DMS153 (cell line): ENCODE measurements around the gene PER1.

ENCODE experiments used
- DNase-seq: peaks from one replicate; lab custom pipeline; 2025; lab: John Stamatoyannopoulos, UW

Gene PER1

DNA sequence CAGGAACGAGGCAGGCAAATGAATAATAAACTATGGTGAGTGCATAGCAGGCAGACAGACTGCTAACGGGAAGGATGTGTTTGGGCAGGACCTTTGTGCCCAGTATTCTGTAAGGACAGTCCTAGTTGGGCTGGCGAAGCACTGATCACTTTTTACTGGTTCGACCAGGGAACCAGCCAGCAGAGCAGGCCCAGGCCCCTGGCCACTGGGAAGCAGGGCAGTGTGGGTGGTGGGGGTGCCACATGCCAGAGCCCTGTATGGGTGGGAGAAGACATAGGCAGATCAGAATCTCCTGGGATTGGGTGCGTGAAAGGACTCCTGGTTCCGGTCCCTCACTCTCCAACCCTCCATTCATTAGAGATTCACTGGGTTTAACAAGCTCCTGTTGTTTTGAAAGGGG lies 14.5 kb upstream of the PER1 start:
- DNase-seq, result no peak

DNA sequence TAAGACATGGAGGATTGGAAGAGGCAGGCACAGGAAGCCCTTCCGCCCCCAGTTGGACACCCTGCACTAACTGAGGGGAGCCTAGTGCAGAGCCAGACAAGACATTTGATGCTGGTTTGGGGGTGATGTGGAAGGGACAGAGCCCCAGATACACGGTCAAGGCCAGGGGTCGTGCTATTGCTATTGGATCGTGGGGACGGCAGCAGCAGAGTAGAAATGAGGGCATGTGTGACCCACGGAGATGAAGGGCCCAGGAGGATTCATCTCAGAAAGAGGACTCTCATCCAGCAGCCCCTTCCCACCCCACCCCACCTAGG lies 12.6 kb upstream of the PER1 start:
- DNase-seq, result no peak

DNA sequence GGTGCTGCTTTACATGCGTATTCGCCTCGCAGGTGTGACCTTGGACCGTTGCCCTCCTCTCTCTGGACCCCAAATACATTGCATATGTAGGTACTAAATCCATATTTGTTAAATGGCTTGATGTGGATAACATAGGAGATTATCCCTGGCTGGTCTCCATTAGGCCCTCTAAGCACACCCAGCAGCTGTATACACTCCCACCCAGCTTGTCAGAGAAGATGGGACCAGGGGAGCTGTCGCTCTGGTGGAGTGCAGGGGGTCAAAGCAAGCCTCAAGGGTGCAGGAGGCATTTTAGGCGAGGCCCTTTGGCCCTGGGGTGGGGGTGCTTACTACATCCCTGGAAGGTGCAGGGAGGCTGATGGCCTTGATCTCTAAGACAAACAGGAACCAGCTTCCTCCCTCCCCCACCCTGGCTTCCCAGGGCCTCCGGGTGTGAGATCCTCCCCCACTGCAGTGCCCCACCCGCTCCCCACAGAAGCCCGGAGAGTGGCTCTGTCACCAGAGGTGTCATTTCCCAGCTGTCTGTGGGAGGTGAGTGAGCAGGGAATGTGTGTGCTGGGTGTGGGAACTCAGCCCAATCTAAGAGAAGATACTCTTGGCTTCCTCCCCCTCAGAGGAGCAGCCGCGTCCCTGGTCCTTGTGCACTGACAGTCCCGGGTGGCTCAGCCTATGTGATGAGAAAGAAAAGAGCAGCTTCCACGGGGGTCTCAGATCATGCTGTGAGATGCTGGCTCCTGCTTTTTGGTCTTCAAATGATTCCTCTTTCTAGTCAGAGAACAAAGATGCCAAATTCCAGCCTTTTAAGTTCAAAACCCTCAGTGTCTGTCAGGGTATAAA lies 12.0 kb upstream of the PER1 start:
- DNase-seq, result no peak

DNA sequence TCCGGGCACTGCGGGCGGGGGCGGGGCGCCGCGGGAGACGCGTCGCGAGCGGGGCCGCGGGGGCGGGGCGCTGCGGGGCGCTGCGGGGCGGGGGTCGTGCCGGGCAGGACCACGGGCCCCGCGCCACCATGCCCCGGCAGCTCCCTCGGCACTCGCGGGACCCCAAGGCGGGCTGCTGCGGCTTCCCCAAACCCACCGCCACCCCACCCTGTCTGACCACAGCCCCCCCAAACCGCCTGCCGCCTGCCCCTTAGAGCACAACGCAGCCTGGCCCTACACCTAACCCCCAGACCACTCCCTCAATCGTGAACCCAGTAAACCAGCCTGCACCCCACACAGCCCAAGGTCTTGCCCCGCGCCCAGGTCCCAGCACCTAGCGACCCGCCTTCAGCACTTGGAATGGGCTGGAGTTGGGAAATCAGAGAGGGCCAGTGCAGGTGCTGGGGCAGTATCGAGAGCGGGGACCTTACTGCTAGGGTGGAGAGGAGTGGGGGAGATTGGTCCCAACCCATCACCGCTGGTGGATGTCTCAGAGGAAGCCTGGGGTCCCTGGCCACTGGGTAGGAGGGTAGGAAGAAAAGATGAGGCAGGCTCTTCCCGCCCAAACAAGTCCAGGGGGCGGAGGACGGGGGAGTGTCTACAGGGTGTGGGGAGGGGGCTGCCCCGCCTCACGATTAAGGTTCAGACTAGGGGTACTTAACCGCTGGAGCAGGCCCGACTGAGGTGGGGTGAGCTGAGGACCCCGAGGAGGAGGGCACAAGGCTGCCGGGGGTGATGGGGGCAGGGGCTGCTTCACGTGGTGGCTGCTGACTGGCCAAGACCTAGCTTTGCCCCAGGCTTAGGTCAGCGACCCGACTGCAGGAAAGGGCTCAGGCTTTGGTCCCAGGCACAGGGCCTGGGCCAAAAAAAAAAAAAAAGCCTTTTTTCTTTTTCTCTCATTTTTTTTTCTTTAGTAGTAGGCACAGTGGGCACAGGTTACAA lies 11.1 kb upstream of the PER1 start:
- no peak for DNase-seq

DNA sequence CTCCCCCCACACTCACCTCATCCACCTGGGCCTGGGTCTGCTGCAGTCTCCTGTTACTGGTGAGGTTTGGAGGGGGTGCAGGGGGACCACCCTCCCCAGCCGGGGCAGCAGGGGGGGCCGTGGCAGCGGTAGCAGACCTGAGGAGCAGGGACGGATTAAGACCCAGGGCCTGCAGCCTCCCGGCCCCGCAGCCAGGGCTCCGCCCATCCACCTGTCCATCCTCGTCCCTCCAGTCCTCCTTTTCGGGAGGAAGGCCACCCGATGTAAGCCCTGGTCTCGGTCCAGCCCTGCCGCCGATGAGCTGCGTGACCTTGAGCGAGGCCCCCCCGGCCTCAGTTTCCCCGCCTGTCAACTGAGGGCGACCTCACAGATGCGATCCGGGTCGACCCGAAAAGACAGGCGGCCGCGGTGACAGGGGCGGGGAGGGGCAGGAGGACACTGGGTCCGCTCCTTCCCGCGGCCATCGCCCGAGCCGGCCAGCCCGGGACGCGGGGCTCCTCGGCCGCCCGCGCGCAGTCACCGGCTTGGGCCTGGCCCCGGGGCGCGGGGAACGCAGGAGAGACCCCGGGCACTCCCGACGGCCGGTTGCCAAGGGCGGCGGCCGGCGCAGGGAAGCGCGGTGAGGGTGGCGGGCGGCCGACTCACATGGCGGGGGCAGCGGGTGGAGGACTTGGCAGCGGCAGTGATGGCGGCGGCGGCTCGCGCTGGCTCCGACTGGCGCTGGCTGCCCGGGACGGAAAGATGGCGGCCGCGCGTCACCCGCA lies 10.2 kb upstream of the PER1 start, which contains the start of gene VAMP2:
Gene VAMP2 (minus strand): TSS at position 716 of the 764 bp plus-strand sequence. CDS start 69 bp downstream, at position 647.
- no peak for DNase-seq

DNA sequence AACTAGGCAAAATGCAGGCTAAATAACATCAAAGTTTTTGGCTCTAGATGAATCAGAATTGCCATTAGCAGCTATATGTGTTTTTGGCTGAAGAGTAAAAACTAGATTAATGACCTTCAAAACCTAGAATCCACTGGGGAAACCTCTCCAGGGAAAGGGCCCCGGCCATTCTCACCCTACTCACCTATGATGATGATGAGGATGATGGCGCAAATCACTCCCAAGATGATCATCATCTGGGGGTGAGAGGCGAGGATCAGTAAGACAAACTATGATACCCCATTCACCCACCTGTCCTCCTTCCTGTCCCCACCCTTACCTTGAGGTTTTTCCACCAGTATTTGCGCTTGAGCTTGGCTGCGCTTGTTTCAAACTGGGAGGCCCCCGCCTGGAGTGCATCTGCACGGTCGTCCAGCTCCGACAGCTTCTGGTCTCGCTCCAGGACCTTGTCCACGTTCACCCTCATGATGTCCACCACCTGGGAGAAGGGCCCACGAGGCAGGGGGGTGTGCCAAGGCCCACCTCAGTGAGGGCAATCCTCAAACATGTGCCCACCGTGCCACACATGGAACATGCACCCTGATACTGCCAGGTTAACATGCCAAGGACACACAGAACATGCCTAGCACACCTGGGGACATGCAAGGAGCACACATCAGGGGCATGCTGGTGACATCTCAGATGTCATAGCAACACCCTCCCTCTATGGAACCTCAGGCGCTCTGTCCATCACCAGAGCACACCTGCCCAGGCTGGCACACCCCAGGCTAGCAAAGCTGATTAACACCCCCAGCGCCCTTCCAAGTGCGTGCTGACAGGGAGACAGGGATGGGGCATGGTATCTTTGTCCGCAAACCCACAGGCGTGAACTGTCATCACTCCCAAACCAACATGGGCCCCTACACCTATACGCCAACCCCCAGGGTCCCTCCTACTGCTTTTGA lies 9.4 kb upstream of the PER1 start:
- DNase-seq, result no peak

DNA sequence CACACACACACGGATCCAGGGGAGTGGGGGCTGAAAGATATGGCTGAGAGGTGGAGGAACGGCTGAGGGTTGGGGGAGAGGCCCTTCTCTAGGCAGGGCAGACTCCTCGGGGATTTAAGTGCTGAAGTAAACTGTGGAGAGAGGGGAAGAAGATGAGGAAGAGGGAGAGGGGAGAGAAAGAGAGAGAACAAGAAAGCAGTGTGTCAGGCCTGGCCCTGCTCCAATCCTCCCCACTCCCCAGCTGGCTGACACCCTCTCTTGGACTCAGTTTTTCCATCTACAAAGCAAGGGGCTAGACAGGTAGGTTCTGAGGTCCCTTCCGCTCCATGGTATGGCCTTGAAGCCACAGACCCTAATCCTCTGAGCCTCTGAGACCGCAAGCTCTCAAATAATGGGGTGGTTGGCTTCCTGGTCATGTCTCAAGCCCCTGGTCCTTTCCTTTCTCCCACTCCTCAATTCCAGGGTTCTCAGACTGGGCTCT lies 8.6 kb upstream of the PER1 start:
- DNase-seq, result no peak

DNA sequence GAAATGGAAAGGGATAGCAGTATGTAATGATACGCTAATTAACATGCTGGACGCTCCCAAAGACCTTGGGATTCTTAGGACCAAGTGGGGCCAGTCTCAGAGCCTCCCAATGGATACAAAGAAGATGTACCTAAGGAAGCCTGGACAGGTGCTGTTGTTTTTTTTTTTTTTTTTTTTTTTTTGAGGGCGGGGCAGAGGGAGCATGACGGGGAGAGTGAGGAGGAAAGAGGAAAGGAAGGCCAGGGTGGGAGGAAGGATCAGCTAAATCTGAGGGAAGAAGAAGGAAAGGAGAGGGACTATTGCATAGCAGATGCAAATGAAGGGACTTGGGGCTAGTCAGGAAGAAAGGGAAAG lies 8.0 kb upstream of the PER1 start:
- no peak for DNase-seq

DNA sequence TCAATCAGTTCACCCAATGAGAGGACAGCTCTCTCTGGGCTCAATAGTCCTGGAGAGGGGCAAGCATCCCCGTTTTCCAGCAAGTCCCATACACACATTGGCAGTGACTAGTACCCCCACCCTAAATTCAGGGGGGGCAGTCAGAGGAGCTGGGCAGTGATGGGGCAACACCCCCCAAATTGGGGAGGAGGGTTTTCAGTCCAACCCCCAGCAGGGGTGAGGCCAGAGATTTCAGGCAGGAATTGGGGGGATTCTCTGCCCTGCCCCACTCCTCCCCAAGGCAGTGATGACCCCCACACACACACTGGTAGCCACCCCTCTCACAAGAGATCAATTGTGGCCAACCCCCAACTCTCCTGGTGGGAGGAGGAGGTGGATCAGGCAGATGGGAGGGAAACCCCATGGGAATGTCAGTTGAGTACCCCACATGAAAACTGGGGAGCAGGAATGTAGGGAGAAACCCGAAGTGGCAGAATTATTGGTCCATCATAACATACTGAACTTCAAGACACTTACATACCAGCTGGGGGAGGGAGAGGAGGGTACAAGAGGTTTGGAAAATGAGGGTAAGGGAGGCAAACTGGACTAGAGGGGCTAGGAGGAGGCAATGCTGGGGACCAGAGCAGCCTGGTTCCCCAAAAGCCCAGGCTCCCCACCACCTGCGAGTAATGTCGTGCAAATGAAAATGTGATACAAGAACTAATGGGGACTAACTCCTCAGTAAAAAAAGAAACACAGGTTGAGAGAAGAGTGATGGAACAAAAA lies 7.4 kb upstream of the PER1 start:
- DNase-seq, result no peak

DNA sequence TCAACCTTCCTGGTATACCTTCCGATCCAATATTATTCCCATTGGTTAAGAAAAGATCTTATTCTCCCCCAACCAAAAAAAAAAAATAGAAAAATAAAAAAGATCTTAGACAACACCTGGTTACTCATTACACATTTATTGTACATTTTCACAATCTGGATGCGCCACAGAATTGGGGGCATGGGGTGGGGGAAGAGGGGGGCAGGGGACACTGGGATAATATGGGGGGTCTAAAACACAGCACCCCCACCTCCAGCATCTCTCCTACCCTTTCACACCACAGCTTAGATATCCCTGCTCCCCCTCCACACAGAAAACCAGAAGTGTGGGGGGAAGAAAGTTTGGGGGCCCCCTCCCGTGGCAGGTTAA lies 6.8 kb upstream of the PER1 start:
- DNase-seq, result no peak

DNA sequence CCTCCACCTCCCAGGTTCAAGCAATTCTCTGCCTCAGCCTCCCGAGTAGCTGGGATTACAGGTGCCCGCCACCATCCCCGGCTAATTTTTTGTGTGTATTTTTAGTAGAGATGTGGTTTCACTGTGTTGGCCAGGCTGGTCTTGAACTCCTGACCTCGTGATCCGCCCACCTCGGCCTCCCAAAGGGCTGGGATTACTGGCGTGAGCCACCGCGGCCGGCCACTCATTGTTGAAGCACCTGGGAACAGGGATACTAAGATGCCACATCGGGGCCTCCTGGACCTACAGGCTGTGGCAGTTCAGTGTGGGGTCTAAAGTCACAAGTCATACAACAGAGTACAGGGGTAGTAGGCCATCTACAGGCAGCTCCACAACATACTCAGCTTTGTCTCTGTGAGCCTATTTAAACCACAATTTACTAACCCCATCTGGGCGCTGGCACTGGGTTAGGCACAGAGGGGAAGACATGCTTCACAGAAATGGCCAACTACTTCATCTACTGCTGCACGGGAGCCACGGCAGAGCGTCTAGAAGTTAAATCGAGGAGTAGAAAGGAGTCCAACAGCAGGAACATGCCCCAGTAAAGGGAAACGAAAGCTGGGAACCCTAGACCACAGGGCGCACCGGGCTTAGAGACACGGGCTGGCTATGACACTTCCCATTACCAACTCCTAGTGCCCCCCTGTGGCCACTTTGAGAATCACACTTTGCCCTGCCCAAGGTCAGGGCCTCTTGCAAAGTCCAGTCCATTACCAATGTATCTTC lies 6.2 kb upstream of the PER1 start:
- DNase-seq, result peak; percentile 25

DNA sequence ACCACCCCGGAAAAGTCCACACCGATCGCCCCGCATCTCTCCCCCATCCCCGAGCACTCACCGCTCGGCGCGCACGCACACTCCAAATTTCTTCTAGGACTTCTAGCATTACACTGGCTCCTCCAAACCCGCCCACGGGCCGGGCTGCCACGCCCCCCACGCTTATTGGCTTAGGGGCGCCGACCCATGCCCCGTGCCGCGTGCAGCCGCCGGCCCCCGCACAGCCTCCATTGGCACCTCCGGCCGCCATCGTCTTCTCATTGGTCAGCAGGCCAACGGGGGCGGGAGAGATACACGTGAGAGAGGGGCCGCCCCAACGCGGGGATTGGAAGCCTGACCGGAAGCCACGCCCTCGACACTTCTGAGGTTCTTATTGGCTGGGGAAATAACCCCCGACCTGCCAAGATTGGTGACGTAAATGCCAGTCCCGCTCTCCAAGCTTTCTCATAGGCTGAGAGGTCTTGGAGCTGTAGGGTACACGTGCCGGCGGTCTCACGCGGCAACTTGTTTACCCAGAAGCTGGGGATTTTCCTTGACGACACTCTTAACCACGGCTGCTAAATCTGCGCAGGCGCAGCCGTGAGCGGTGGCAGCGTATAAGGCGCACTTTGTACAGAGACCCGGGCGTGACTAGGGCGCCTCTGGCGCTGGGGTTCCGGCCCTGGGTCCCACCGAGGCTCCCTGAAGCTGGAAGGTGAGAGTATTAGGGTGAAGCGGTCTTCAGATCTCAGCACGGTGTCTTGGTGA lies 4.2 kb upstream of the PER1 start:
- DNase-seq, result peak; percentile 98

DNA sequence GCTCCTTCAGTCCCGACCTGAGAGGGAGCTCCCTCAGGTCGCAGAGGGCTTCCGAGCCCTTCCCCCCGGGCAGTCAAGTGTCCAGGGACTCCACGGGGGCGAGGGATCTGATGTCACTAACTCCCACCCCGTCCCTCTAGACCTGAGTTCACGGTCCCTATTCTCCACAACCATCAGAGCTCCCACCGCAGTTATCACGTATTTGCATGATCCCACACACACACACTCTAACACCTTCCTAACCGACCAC lies 3.7 kb upstream of the PER1 start:
- DNase-seq, result no peak

DNA sequence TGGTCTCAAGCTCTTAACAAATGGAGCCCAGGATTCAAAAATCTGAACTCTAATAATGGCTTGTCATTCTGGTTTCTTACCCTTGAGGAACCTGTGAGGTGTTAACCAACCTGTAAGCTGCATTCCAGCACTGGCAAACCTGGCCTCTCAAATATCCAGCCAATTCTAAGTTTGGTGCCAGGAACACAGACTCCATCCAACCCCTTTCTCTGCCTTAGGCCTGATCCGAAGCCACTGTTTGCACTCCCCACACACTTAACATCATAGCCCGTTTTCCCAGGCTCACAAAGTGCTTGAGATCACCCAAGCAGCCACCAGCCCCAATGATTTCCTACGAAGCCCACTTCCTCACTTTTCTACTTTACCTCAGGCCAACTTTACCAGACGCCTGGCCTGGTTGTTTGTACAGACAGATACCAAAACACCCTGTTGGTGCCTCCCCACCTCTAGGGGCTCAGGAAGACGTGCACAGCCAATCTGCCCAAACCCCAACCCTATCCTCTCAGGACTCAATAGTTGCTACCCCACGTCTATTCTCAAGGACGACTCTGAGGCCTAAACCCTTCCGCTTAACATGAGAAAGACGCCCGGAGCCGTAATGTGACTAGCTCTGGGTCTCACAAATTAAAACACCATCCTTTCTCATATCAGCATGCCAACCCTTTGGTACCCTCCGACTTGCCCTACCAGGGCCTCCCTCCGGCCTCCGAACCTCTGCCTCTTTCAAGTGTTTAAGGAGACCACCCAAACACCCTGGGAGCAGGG lies 3.2 kb upstream of the PER1 start:
- no peak for DNase-seq

DNA sequence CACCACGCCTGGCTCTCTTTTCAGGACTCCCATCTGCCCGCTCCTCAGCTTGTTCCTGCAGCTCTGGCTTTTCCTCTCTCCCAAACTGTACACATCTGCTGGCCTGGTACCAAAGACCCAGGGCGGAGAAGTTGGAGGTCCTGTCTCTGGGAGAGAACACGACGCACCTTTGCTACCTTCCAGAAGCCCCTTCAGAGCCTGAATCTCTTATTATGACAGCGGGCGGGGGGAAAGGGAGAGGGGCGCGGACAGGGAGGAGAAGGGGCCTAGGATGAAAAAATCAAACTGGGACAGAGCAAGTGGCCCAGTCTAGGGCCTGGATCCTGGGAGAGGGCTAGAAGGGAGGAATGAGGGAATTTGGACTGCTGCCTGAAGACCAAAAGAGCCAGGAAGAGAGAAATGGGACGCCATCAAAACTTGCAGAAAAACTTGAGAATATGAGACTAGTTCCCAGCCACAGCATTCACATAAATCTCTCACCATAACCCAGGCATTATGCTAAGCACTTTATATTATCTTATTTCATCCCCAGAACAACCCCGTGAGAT lies 2.5 kb upstream of the PER1 start:
- DNase-seq, result no peak

DNA sequence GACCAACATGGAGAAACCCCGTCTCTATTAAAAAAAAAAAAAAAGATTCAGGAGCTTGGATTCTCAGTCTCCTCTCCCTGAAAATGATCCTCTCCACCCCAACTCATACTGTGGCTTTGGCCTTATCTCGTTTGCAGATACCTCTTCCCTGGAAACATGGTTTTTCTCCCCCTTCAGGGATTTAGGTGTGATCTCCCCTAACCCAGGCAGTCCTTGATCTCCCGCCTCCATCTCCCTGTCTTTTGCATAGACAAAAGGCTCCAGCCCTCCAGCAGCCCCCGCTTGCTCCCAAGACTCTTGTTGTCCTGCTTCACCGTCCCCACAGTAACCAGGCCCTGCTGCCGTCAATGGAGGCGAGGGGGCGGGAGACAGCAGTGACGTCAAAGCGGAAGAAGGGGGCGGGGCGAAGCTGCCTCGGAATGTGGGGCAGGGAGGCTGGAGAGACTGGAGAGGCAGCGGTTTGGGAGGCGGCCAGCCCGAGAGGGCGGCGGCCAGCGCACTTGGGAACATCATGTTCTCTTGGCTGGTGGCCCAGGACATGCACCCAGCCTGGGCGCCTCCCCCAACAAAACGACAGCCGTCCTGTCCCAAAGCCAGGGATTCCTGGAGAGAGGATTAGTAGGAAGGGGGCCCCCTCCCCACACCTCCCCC lies 1.9 kb upstream of the PER1 start:
- DNase-seq, result peak; percentile 35

DNA sequence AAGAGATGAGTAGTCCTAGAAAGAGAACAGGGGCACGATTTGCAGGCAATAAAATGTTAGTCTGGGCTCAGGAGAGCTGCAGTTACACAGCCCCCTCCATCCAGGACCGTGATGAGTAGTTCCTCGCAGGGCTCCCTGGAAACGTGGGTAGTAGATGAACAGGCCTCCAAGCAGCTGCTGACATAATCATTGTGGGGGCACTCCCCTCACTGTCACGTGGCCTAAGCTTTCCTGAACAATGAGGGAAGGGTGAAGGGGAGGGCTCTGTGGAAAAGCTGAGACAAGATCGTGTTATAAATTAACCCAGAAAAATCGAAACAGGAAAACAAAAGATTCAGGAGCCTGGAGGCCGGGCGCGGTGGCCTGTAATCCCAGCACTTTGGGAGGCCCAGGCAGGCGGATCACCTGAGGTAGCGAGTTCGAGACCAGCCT lies 1.3 kb upstream of the PER1 start:
- no peak for DNase-seq

DNA sequence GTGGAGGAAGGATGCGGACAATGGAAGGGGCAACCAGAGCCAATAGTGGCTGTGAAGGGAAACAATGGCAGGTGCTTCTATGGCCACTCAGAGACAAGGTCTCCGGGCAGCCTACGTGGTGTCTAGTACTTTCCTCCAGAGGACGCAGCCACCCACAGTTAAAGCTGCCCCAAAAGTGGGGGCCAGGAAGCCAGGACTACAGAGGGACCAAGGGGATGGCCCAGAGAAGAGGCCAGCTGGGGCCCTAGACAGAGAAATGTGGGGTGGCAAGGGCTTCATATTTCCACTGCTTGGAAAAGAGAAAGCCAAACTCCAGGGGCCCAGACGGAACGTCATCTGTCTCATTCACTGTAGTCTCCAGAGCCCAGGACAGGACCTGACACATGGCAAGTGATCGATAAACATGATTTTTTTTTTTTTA lies 837 bp upstream of the PER1 start:
- DNase-seq, result no peak
